PC-9 (cell line): ENCODE data around the gene BRSK1. TPM values are rescaled to one million over a fixed set of nuclear protein-coding genes. Genes with fewer than 3 reads are reported as not detected.

Experiments used
- BruUV-seq: library from RNA; stranded (reverse); fragments of 400-500 nt; replicated peaks from 2 replicates; lab custom pipeline; 2021; lab: Mats Ljungman, UMichigan
- CTCF ChIA-PET: fragments of 300-600 bp; sonication (Branson Sonifier 250); formaldehyde crosslinking; loops from one replicate; lab custom pipeline; 2022; ENCODE audit warnings: antibody characterized with exemption; lab: Charles Lee
- POLR2A ChIA-PET: fragments of 300-600 bp; sonication (Branson Sonifier 250); formaldehyde crosslinking; loops from one replicate; lab custom pipeline; 2022; ENCODE audit warnings: antibody characterized with exemption; ENCODE audit not compliant: unreplicated experiment; lab: Charles Lee
- DNase-seq, 2 experiments: peaks; one replicate each; pipeline versions ENCODE4 v3.0.0 to v3.0.0-alpha.2; 2015 to 2022; ENCODE audit warnings: mixed read lengths in 1 of 2
- H2AFZ ChIP-seq: fragments of 200-600 bp; sonication (generic); 2 replicates; pipeline ENCODE4 v1.8.1; 2017; ENCODE audit warnings: antibody characterized with exemption
- H3F3A ChIP-seq: fragments of 200-600 bp; sonication (generic); 2 replicates; pipeline ENCODE4 v1.8.1; 2017; ENCODE audit warnings: antibody characterized with exemption, mild to moderate bottlenecking, low read depth; ENCODE audit not compliant: insufficient read depth
- H3K27ac ChIP-seq: fragments of 200-600 bp; sonication (generic); 2 replicates; pipeline ENCODE4 v1.6.1; 2016; ENCODE audit warnings: mixed run types
- H3K27me3 ChIP-seq: fragments of 200-600 bp; sonication (generic); 2 replicates; pipeline ENCODE4 v1.6.1; 2016; ENCODE audit warnings: low read depth, mixed run types; ENCODE audit not compliant: insufficient read depth
- H3K36me3 ChIP-seq: fragments of 200-600 bp; sonication (generic); 2 replicates; pipeline ENCODE4 v1.6.1; 2016; ENCODE audit warnings: low read depth, mixed run types
- H3K4me1 ChIP-seq: fragments of 200-600 bp; sonication (generic); replicated peaks from 2 replicates; pipeline ENCODE4 v1.6.1; 2016; ENCODE audit warnings: mixed run types; ENCODE audit not compliant: insufficient read depth
- H3K4me2 ChIP-seq: fragments of 200-600 bp; sonication (generic); 2 replicates; pipeline ENCODE4 v1.6.1; 2017; ENCODE audit warnings: mixed run types
- H3K4me3 ChIP-seq: fragments of 200-600 bp; sonication (generic); 2 replicates; pipeline ENCODE4 v1.6.1; 2016; ENCODE audit warnings: mixed run types
- H3K79me2 ChIP-seq: fragments of 200-600 bp; sonication (generic); 2 replicates; pipeline ENCODE4 v1.6.1; 2017; ENCODE audit warnings: low read depth, mixed run types
- H3K9me2 ChIP-seq: fragments of 200-600 bp; sonication (generic); 2 replicates; pipeline ENCODE4 v1.8.1; 2017; ENCODE audit warnings: mild to moderate bottlenecking; ENCODE audit not compliant: insufficient read depth
- H3K9me3 ChIP-seq: fragments of 200-600 bp; sonication (generic); 2 replicates; pipeline ENCODE4 v1.8.1; 2016; ENCODE audit warnings: low read depth; ENCODE audit not compliant: insufficient read depth
- H4K20me1 ChIP-seq: fragments of 200-600 bp; sonication (generic); 2 replicates; pipeline ENCODE4 v1.8.1; 2017; ENCODE audit not compliant: insufficient read depth
- EZH2 ChIP-seq: fragments of 200-600 bp; sonication (generic); IDR thresholded peaks from 2 replicates; pipeline ENCODE4 v1.8.0; 2017; ENCODE audit warnings: antibody characterized with exemption, low read depth
- intact Hi-C: fragments of 100-400 bp; cut with micrococcal nuclease; formaldehyde crosslinking; loops from one replicate; pipeline ENCODE4 v1.10.0; 2022; ENCODE audit not compliant: unreplicated experiment
- total RNA-seq: library from RNA; stranded (reverse); gene quantifications from 2 replicates; pipeline ENCODE4 v1.2.3, GENCODE V29; 2021
- TF ChIP-seq, protein P1 (sequence below): fragments of 200-600 bp; sonication (generic); conservative IDR thresholded peaks from 2 replicates; pipeline ENCODE4 v1.6.1; 2017; ENCODE audit warnings: mixed run types, antibody characterized with exemption, mild to moderate bottlenecking, moderate library complexity

BRSK1 gene
- total RNA-seq, 1 experiment from 2014 or later: 6.5 TPM

DNA sequence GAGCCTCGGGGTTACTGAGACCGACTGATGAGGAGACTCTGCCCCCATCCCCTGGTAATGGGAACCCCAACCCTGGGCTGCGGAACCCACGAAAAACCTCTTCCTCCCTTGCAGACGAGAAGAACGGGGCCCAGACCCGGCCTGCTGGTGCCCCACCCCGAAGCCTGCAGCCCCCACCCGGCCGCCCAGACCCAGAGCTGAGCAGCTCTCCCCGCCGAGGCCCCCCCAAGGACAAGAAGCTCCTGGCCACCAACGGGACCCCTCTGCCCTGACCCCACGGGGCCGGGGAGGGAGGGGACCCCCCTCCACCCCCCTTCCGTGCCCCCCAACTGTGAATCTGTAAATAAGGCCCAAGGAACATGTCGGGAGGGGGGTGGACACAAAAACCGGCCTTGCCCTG, 28.0 kb downstream of the BRSK1 start:
- no peaks in the 10 kb centered on the region for H4K20me1 ChIP-seq
- H3K79me2 ChIP-seq: no peaks in the 10 kb centered on the region
- no peaks in the 10 kb centered on the region for H3K9me2 ChIP-seq
- no peaks in the 10 kb centered on the region for H3K4me1 ChIP-seq
- no peak overlapping the region for H3K27ac ChIP-seq
- intact Hi-C loops: no loop called here
- ChIA-PET CTCF (no interaction called here), POLR2A (no interaction called here)
- no peaks in the 10 kb centered on the region for H3K27me3 ChIP-seq
- no peaks in the 10 kb centered on the region for H3K36me3 ChIP-seq
- no TSS peak for BruUV-seq
- DNase-seq: no peak
- H2AFZ ChIP-seq: no peak overlapping the region
- no peak overlapping the region for H3K4me2 ChIP-seq
- H3K4me3 ChIP-seq: no peak overlapping the region
- no peaks in the 10 kb centered on the region for H3K9me3 ChIP-seq
- H3F3A ChIP-seq: no peaks in the 10 kb centered on the region; the same call in 1 of the 2 replicates
- no peak for TF ChIP-seq EZH2

DNA sequence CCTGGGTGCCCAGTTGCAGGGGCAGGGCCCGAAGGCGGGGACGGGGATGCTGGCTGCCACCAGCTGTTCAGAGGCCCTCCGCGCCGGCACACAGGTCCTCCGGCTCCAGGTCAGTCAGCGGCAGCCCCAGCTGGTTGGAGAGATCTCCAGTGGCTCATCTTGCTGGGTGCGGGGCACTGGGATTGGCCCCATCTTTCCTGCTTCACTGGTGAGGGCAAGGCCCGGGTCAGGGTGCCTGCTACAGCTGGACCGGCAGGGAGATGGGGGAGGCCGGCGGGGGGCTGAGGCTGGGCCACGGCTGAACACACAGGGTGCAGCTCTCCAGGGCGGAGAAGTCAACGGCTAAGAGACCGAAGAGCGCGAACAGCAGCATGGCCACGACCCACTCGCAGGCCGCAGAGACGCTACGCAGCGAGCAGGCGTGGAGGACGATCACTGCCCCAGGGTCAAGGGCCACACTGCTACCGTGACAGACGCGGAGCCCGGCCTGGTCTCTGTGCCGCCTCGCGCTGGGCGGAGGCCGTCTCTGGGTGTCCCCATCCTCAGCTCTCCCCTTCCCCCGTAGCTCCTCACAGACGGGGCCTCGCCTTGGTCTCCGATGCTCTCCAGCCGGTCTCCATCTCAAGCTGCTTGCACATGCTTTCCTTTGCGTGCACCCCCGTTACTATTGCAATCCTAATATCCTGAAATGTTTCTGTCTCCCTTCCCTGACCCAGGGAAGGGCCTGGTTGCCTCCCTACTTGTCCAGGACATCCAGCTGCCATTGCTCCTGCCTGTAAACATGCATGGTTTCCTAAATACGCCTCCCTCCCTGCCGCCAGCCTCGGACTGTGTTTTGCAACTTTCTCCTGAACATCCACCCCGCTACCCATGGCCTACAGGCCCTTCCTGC, 29.1 kb downstream of the BRSK1 start:
- ChIA-PET CTCF (interaction anchor here (0.7 kb wide), 1 partner anchor 149 kb away, joined by 5 read pairs; no protein-coding TSS in a partner anchor), POLR2A (interaction anchor here (0.8 kb wide), 1 partner anchor 44 kb away, joined by 10 read pairs; no protein-coding TSS in a partner anchor)
- Histone ChIP-seq H4K20me1 (no peaks in the 10 kb centered on the region), H3K9me2 (no peaks in the 10 kb centered on the region), H3K27ac (no peak overlapping the region), H3K36me3 (no peaks in the 10 kb centered on the region), H3K4me1 (no peaks in the 10 kb centered on the region), H3K4me2 (no peak overlapping the region), H3K27me3 (no peaks in the 10 kb centered on the region), H3K4me3 (no peak overlapping the region), H2AFZ (no peak overlapping the region), H3K79me2 (no peaks in the 10 kb centered on the region), H3K9me3 (no peaks in the 10 kb centered on the region), H3F3A (no peaks in the 10 kb centered on the region; the same call in 1 of the 2 replicates)
- no TSS peak for BruUV-seq
- no peak for DNase-seq
- intact Hi-C loops: no loop called here
- TF ChIP-seq, protein P1, sequence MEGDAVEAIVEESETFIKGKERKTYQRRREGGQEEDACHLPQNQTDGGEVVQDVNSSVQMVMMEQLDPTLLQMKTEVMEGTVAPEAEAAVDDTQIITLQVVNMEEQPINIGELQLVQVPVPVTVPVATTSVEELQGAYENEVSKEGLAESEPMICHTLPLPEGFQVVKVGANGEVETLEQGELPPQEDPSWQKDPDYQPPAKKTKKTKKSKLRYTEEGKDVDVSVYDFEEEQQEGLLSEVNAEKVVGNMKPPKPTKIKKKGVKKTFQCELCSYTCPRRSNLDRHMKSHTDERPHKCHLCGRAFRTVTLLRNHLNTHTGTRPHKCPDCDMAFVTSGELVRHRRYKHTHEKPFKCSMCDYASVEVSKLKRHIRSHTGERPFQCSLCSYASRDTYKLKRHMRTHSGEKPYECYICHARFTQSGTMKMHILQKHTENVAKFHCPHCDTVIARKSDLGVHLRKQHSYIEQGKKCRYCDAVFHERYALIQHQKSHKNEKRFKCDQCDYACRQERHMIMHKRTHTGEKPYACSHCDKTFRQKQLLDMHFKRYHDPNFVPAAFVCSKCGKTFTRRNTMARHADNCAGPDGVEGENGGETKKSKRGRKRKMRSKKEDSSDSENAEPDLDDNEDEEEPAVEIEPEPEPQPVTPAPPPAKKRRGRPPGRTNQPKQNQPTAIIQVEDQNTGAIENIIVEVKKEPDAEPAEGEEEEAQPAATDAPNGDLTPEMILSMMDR: no peak
- no peak for TF ChIP-seq EZH2

DNA sequence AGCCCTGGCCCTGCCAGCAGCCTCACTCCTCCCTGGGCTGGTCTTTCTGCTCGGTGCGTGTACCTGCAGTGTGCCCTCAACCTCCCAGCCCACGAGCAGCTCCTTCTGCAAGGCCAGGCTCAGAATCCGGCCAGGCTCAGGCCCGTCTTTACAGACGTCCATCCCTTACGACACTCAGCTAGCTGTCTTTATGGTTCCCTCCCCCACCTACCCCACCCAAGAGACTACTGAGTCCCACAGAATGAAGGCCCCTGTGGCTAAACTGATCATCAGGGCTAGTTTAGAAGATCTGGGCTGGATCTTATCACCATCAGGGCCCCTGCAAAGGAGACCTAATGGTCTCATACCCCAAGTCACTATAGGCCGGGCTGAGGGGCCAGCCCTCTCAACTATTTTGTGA, 30.6 kb downstream of the BRSK1 start:
- POLR2A ChIA-PET: no interaction called here
- H3K4me3 ChIP-seq: no peak overlapping the region
- CTCF ChIA-PET: interaction anchor here (0.6 kb wide), 1 partner anchor 211 kb away, joined by 6 read pairs; no protein-coding TSS in a partner anchor
- H2AFZ ChIP-seq: no peak overlapping the region
- TF ChIP-seq EZH2: no peak
- TF ChIP-seq, protein P1: no peak
- no peaks in the 10 kb centered on the region for H3K9me2 ChIP-seq
- intact Hi-C loops: no loop called here
- DNase-seq: no peak
- no peak overlapping the region for H3K4me2 ChIP-seq
- BruUV-seq: no TSS peak
- H4K20me1 ChIP-seq: no peaks in the 10 kb centered on the region
- no peaks in the 10 kb centered on the region for H3K79me2 ChIP-seq
- no peak overlapping the region for H3K27ac ChIP-seq
- no peaks in the 10 kb centered on the region for H3K27me3 ChIP-seq
- H3K4me1 ChIP-seq: no peaks in the 10 kb centered on the region
- no peaks in the 10 kb centered on the region for H3K36me3 ChIP-seq
- H3K9me3 ChIP-seq: no peaks in the 10 kb centered on the region
- H3F3A ChIP-seq: no peaks in the 10 kb centered on the region; the same call in 1 of the 2 replicates
